ENCODE results near the gene CDK5RAP3.

GRCh38 chr17:47964856-47965255 lies 6.1 kb upstream of the CDK5RAP3 start:
- TF ChIP-seq CTCF (IDR thresholded peaks at IDR 0.05; ENCODE audit: borderline replicate concordance, extremely low read depth, low read length, poor library complexity, severe bottlenecking) (no peak), EZH2 (IDR thresholded peaks at IDR 0.05; ENCODE audit: borderline replicate concordance, low read depth, low read length, severe bottlenecking) (no peak)

All from DND-41 (cell line).